Lung (tissue), 12 donors: ENCODE results near the gene PAPPA. TPM values are rescaled to one million over a fixed set of nuclear protein-coding genes. Genes with fewer than 3 reads are reported as not detected.

ENCODE experiments used
- ATAC-seq: fragments of 200-7000 bp; cut with Tn5 transposase; one replicate; pipeline ENCODE4 v1.9.1; 2020; ENCODE audit warnings: moderate number of reproducible peaks; ENCODE audit not compliant: insufficient read depth, low FRiP score
- DNase-seq, 3 donors: peaks; one replicate each; pipeline ENCODE4 v3.0.0-alpha.2; 2013 to 2017
- H3K27ac ChIP-seq, 2 donors: one replicate each; pipeline ENCODE4 v1.5.1; 2013; ENCODE audit warnings: mild to moderate bottlenecking in 2 of 2, moderate library complexity in 2 of 2, control low read depth in 1 of 2, inconsistent platforms in 1 of 2, low read depth in 1 of 2, low read length in 1 of 2
- H3K27me3 ChIP-seq, 3 donors: one replicate each; pipeline ENCODE4 v1.5.1; 2013; ENCODE audit warnings: low read length in 2 of 3; ENCODE audit not compliant: control insufficient read depth in 3 of 3, insufficient read depth in 3 of 3
- H3K36me3 ChIP-seq, 4 donors: one replicate each; pipeline ENCODE4 v1.5.1; 2013; ENCODE audit warnings: low read length in 4 of 4, mild to moderate bottlenecking in 1 of 4, moderate library complexity in 1 of 4; ENCODE audit not compliant: control insufficient read depth in 4 of 4, insufficient read depth in 4 of 4
- H3K4me1 ChIP-seq, 5 donors: one replicate each; pipeline ENCODE4 v1.5.1; 2013; ENCODE audit warnings: low read length in 5 of 5, mild to moderate bottlenecking in 2 of 5, moderate library complexity in 1 of 5; ENCODE audit not compliant: control insufficient read depth in 5 of 5, insufficient read depth in 5 of 5
- H3K4me3 ChIP-seq: one replicate; pipeline ENCODE4 v1.5.1; 2013; ENCODE audit warnings: mild to moderate bottlenecking, control low read depth, moderate library complexity
- H3K9ac ChIP-seq, 2 donors: one replicate each; pipeline ENCODE4 v1.5.1; 2013; ENCODE audit warnings: low read length in 2 of 2, control low read depth in 1 of 2; ENCODE audit not compliant: insufficient read depth in 1 of 2
- H3K9me3 ChIP-seq, 4 donors: one replicate each; pipeline ENCODE4 v1.5.1; 2013; ENCODE audit warnings: low read length in 3 of 4, mild to moderate bottlenecking in 1 of 4, moderate library complexity in 1 of 4; ENCODE audit not compliant: control insufficient read depth in 4 of 4, insufficient read depth in 3 of 4
- CTCF ChIP-seq: IDR thresholded peaks from 2 replicates; pipeline ENCODE4 v1.5.1; 2012; ENCODE audit warnings: mild to moderate bottlenecking; ENCODE audit errors: control extremely low read depth, extremely low read depth
- WGBS, 2 donors: extraction: QIAGEN DNeasy Blood & Tissue Kit; methylation state at CpG; one replicate each; pipeline ENCODE4 v1.1.7; 2013; 5-methylcytosine and 5-hydroxymethylcytosine counted together
- polyA plus RNA-seq, 2 donors: library from polyadenylated mRNA; stranded (reverse); fragments of 200-250 nt; gene quantifications; one replicate each; pipeline ENCODE4 v1.2.1, GENCODE V29; 2013
- total RNA-seq, 2 donors: library from RNA; depleted of rRNA in 1 of 2; stranded (reverse); fragments of >200 nt in 1 of 2; gene quantifications; one replicate each; pipeline ENCODE4 v1.2.1, GENCODE V29; 2014 to 2021
- donor health status: control.
- donor health status: control.
- donor health status: Bipolar disorder and iron deficiency.
- donor health status: healthy.
- donor health status: DM: yes; HTN: yes; CAD: no.

Gene PAPPA
- total and polyA plus RNA-seq, 4 donors: 0.45 to 6.7 (median 3.6) TPM

GRCh38 chr9:116451500-116452115 lies 298.0 kb downstream of the PAPPA start:
- ATAC-seq (no peak), DNase-seq (no peak)
- Histone ChIP-seq H3K4me1 (peaks cover 0 to 10% (median 5%) of the 10 kb centered on the region in 5 donors), H3K27ac (no peak overlapping the region), H3K36me3 (no peaks in the 10 kb centered on the region), H3K27me3 (no peaks in the 10 kb centered on the region), H3K9me3 (peaks cover 0 to 3% (median 0%) of the 10 kb centered on the region in 4 donors), H3K9ac (no peak overlapping the region), H3K4me3 (no peak overlapping the region)
- TF ChIP-seq CTCF: no peak
- WGBS, 2 donors: 83 to 85% methylated on average over 2 of the region's 2 CpGs
